Lower leg skin (tissue), 4 donors: ENCODE data around the gene VPS8. TPM values are rescaled to one million over a fixed set of nuclear protein-coding genes. Genes with fewer than 3 reads are reported as not detected.

ENCODE experiments used
- DNase-seq, 2 donors: peaks; one replicate each; pipeline ENCODE4 v3.0.0-alpha.2; 2019; ENCODE audit warnings: low spot score in 2 of 2
- H3K4me3 ChIP-seq: fragments of 200-600 bp; sonication (generic); 2 replicates; pipeline ENCODE4 v1.5.1; 2017; ENCODE audit warnings: mild to moderate bottlenecking, low read depth; ENCODE audit not compliant: poor library complexity, severe bottlenecking
- POLR2A ChIP-seq, 2 donors: fragments of 450-650 bp; IDR thresholded peaks; one replicate each; pipeline ENCODE4 v1.6.1; 2016 to 2017; ENCODE audit warnings: antibody characterized with exemption in 2 of 2, mild to moderate bottlenecking in 1 of 2, moderate library complexity in 1 of 2
- WGBS, 2 donors: methylation state at CpG; one replicate each; pipeline ENCODE4 v1.1.5; 2018; 5-methylcytosine and 5-hydroxymethylcytosine counted together
- intact Hi-C: fragments of 100-400 bp; cut with DNase I; formaldehyde crosslinking; loops from one replicate; pipeline ENCODE4 v1.15.0; 2023; ENCODE audit warnings: low total_unique reads
- total RNA-seq, 4 donors: library from RNA; depleted of rRNA; stranded (reverse); fragments of >200 nt; gene quantifications; one replicate each; pipeline ENCODE4 v1.1.0, GENCODE V29; 2016
- TF ChIP-seq, protein P1 (sequence below), 3 donors: fragments of 450-650 bp; IDR thresholded peaks; one replicate each; pipeline ENCODE4 v1.5.1; 2016; ENCODE audit warnings: antibody characterized with exemption in 3 of 3, mild to moderate bottlenecking in 3 of 3, moderate library complexity in 2 of 3

VPS8 gene
- total RNA-seq, 4 donors from 2014 or later = 31.4 to 67.7 (median 55.1) TPM

DNA sequence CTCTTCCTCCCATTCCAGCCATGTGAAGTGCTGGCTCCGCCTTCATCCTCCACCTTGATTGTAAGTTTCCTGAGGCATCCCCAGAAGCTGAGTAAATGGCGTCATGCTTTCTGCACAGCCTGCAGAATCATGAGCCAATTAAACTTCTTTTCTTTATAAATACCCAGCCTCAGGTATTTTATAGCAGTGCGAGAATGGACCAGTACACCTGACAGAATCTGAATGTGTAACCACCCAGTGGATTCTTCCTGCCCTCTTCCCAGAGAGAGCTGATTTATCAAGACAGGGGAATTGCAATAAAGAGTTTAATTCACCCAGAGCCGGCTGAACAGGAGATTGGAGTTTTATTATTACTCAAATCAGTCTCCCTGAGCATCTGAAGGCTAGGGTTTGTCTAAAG is 254.3 kb downstream of the VPS8 start:
- TF ChIP-seq POLR2A (IDR thresholded peaks at IDR 0.05) = no peak
- TF ChIP-seq, protein P1, sequence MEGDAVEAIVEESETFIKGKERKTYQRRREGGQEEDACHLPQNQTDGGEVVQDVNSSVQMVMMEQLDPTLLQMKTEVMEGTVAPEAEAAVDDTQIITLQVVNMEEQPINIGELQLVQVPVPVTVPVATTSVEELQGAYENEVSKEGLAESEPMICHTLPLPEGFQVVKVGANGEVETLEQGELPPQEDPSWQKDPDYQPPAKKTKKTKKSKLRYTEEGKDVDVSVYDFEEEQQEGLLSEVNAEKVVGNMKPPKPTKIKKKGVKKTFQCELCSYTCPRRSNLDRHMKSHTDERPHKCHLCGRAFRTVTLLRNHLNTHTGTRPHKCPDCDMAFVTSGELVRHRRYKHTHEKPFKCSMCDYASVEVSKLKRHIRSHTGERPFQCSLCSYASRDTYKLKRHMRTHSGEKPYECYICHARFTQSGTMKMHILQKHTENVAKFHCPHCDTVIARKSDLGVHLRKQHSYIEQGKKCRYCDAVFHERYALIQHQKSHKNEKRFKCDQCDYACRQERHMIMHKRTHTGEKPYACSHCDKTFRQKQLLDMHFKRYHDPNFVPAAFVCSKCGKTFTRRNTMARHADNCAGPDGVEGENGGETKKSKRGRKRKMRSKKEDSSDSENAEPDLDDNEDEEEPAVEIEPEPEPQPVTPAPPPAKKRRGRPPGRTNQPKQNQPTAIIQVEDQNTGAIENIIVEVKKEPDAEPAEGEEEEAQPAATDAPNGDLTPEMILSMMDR (IDR thresholded peaks at IDR 0.05) = no peak
- intact Hi-C loops = no loop called here
- 88 to 92% methylated on average over 4 of the region's 4 CpGs for WGBS, 2 donors

GRCh38 chr3:185067173-185067572 is 255.2 kb downstream of the VPS8 start:
- DNase-seq = no peak
- TF ChIP-seq, protein P1 (IDR thresholded peaks at IDR 0.05) = no peak
- no peak for TF ChIP-seq POLR2A (IDR thresholded peaks at IDR 0.05)
- H3K4me3 ChIP-seq = no peak overlapping the region
- intact Hi-C loops = no loop called here
- whole genome bisulfite sequencing, 2 donors = 70 to 78% methylated on average over 11 of the region's 11 CpGs

More for the DNA sequence above, 254.3 kb downstream of the VPS8 start:
- H3K4me3 ChIP-seq = no peak overlapping the region
- no peak for DNase-seq

DNA sequence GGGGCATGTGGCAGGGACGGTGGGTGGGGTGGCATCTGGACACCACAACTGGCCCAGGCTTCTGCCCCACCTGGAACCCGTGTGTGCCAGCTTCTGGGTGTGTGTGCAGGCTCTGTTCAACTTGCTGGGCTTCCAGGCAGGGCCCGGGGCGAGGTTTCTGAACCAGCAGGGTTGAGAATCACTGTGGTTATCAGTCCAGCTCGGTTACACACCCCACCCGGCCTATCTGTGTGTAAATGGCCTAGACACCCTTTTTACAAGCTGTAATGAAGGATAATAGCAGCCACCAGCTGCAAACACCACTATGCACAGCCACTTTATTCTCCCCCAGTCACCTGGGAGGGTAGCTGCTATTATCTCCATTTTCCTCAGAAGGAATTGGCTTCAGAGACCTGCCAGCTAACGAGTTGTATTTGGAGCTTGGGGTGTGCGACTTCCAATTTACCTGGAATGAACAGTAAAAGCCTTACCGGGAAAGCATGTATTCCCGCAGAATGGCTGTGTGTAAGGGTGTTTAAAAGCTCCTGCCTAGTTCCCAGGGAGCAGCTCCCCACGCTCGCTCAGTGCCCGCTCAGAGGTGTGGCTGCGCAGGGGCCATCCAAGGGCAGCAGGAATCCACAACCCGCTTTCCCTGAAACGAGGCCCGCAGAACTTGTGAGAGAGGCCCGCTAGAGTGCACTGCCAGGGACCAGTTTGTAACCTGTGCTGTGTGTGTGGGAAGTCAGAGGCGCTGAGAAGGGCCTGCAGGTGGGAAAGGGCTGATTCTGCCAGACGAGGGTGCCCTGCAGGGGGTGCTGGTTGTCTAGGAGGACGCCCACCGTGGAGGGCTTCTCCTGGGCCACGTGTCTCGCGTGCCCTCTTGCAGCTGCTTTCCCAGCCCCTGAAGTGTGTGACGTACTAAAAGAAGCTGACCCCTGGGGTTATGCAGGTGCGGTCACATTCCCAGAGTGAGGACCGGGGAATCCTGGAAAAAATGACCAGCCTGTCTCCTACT is 257.4 kb downstream of the VPS8 start:
- intact Hi-C loops = no loop called here
- DNase-seq = no peak
- no peak overlapping the region for H3K4me3 ChIP-seq
- WGBS, 2 donors = 82 to 86% methylated on average over 25 to 28 of the region's 28 CpGs
- no peak for TF ChIP-seq POLR2A (IDR thresholded peaks at IDR 0.05)
- TF ChIP-seq, protein P1 (IDR thresholded peaks at IDR 0.05) = no peak

DNA sequence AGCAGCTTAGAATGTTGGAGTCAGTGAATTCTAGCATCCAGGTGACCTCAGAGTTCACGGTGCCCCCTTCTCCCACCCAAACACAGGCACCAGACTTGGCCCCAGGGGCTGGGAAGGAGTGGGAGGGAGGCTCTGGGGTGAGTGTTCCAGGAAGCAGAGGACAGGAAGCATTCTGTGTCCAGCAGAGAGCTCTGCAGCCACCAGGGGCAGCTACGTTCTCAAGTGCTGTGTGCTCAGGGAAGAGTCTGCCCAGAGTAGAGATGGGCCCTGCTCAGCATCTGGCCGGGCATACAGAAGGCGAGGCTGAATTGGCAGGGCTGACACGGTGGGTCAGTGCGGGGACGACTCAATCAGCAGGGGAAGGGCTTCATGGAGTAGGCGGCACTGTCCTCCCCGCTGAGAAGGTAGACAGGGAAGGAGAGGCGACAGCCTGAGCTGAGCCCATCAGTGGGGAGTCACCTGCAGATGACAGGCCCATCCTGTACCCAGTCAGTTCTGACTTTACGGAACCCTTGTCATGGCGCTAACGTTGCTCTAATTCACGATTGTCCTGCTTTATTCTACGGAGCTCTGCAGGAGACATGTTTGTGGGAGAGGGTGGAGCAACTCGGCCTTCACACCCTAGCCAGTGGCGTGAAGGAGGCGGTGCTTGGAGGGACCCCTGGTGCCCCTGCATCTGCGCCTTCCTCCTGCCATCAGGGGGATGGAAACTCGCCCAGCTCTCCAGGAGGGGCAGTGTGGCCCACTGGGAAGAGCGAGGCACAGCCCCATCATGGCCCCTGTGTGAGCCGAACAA is 258.7 kb downstream of the VPS8 start:
- 77 to 83% methylated on average over 22 of the region's 22 CpGs for WGBS, 2 donors
- DNase-seq = no peak

GRCh38 chr3:185071287-185071800 is 259.4 kb downstream of the VPS8 start:
- no peak for DNase-seq
- TF ChIP-seq POLR2A (IDR thresholded peaks at IDR 0.05) = no peak
- TF ChIP-seq, protein P1 (IDR thresholded peaks at IDR 0.05) = no peak
- intact Hi-C loops = no loop called here
- H3K4me3 ChIP-seq = no peak overlapping the region
- 64 to 65% methylated on average over 7 of the region's 7 CpGs for WGBS, 2 donors

More for the DNA sequence above, 258.7 kb downstream of the VPS8 start:
- no peak overlapping the region for H3K4me3 ChIP-seq
- TF ChIP-seq POLR2A (IDR thresholded peaks at IDR 0.05) = no peak
- TF ChIP-seq, protein P1 (IDR thresholded peaks at IDR 0.05) = no peak
- intact Hi-C loops = no loop called here
